ACHN (cell line): ENCODE measurements around the gene UBXN7.
"Not testable (repeated sequence)": the region's sequence is repeated elsewhere in the genome, so short reads cannot be mapped to it uniquely, and the experiment has no call there.

Source experiments
- DNase-seq: peaks from one replicate; pipeline ENCODE4 v3.0.0-alpha.2; 2015
- in situ Hi-C: cut with HindIII; loops from 2 replicates; pipeline ENCODE4 v1.10.0; 2017; ENCODE audit warnings: low sequenced_read_pairs, low pct_ligation_motif_present, low pct_unique_long_range_greater_than_20kb

UBXN7 gene

GRCh38 chr3:196335503-196335948 lies 96.7 kb downstream of the UBXN7 start:
- DNase-seq: no peak
- in situ Hi-C loops: no loop called here

DNA sequence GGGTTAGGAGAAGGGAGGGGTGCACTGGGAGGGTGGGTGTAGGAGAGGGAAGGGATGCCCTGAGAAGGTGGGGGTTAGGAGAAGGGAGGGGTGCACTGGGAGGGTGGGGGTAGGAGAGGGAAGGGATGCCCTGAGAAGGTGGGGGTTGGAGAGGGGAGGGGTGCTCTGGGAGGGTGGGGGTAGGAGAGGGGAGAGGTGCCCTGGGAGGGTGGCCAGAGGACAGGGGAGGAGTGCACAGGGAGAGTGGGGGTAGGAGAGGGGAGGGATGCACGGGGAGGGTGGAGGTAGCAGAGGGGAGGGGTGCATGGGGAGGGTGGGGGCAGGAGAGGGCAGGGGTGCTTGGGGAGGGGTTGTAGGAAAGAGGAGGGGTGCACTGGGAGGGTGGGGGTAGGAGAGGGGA lies 97.2 kb downstream of the UBXN7 start:
- in situ Hi-C loops: no loop called here
- no peak for DNase-seq

GRCh38 chr3:196332168-196332567 lies 100.1 kb downstream of the UBXN7 start:
- no peak for DNase-seq
- in situ Hi-C loops: no loop called here

GRCh38 chr3:196327405-196327804 lies 104.8 kb downstream of the UBXN7 start:
- DNase-seq: no peak
- in situ Hi-C loops: no loop called here

GRCh38 chr3:196326936-196327335 lies 105.3 kb downstream of the UBXN7 start:
- in situ Hi-C loops: no loop called here
- DNase-seq: no peak

DNA sequence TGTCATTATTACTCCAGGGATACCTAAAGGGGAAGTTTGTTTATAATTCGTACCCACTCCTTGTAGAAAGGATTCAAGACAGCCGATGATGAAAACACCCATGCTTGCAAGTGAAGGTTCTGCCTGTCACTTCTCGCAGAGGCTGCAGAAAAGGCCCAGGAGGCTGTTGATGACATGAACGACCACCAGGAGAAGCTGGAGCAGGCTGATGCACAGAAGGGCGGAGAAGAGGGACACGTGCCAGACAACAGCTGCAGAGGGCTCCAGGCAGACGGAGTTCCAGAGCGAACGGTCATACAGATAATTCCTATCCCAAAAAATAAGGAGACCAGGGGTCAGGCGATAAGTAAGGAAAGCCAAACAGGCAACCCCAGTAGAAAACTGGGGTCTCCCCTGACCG lies 108.5 kb downstream of the UBXN7 start:
- no peak for DNase-seq
- in situ Hi-C loops: no loop called here

GRCh38 chr3:196323016-196323415 lies 109.2 kb downstream of the UBXN7 start:
- no peak for DNase-seq
- in situ Hi-C loops: no loop called here

- no peak for DNase-seq
- in situ Hi-C loops: no loop called here
Observed at GRCh38 chr3:196321162-196321561, 111.1 kb downstream of the UBXN7 start.

GRCh38 chr3:196320137-196320536 lies 112.1 kb downstream of the UBXN7 start:
- no peak for DNase-seq
- in situ Hi-C loops: no loop called here

DNA sequence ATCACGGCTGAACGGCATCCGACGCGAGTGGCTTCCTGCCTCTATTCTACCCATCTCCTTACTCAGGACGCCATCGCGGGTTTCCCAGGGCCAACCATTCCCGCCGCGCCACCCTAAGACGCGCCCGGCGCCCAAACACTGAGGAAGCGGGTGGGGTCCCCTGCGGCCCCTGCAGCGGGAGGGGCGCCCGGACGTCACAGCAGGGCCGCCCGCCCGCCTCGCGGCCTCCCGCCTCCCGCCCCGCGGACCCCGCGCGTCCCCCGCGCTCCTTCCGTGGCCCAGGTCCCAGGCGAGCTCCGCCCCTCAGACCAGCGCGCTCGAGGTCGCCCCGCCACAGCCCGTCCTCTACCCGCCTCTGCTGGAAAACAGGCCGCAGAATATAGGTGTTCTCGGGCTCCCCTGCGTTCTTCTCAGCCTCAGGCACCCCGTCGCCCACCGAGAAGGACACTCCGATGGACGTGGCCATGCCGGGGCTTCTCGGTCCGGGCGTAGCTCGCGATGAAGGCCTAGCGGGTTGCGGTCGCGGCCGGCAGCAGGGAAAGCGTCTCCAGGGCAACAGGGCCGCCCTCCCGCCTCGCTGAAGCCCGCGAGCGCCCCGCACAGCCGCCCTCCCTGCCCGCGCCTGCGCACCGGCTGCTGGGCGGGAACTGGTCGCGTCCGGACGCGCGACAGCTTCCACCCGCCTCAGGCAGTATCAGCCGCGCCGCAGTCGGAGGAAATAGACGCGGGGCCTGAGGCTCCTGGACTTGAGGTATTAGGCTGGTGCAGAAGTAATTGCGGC lies 114.3 kb downstream of the UBXN7 start, which contains the start of gene DYNLT2B:
TSS of gene DYNLT2B (minus strand) at position 554 of the 781 bp plus-strand sequence. CDS start at position 466, 88 bp downstream.
- in situ Hi-C loops: no loop called here
- peak; percentile 87 for DNase-seq

DNA sequence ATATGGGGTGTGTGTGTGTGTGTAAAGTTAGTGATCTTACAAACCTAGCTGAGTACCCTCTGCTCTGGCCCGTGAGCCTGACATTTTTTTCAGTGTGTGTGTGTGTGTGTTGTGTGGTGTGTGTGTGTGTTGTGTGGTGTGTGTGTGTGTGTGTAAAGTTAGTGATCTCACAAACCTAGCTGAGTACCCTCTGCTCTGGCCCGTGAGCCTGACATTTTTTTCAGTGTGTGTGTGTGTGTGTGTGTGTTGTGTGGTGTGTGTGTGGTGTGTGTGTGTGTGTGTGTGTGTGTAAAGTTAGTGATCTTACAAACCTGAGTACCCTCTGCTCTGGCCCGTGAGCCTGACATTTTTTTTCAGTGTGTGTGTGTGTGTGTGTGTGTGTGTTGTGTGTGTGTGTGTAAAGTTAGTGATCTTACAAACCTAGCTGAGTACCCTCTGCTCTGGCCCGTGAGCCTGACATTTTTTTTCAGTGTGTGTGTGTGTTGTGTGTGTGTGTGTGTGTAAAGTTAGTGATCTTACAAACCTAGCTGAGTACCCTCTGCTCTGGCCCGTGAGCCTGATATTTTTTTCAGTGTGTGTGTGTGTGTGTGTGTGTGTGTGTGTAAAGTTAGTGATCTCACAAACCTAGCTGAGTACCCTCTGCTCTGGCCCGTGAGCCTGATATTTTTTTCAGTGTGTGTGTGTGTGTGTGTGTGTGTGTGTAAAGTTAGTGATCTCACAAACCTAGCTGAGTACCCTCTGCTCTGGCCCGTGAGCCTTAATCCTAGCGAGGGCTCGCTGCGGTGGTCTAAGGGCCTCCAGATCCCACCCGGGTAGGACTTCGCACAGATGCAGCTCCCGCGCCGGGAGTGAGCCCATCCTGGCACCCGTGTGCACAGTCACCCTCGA lies 115.2 kb downstream of the UBXN7 start:
- DNase-seq, in situ Hi-C loops: not testable (repeated sequence)

DNA sequence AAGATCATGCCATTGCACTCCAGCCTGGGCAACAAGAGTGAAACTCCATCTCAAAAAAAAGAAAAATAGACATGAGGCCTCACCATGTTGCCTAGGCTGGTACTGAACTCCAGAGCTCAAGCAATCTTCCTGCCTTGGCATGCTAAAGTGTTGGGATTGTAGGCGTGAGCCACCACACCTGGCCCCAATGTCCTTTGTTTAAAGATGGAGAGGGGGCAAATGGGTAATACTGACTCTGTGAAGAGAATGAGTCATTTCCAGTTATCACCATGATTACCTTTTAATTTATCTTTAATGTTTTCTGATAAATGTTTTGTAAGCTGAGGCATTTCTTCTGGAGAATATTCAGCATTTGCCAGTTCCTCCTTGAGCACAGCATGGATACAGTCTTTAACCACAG lies 116.4 kb downstream of the UBXN7 start:
- no peak for DNase-seq
- in situ Hi-C loops: no loop called here

DNA sequence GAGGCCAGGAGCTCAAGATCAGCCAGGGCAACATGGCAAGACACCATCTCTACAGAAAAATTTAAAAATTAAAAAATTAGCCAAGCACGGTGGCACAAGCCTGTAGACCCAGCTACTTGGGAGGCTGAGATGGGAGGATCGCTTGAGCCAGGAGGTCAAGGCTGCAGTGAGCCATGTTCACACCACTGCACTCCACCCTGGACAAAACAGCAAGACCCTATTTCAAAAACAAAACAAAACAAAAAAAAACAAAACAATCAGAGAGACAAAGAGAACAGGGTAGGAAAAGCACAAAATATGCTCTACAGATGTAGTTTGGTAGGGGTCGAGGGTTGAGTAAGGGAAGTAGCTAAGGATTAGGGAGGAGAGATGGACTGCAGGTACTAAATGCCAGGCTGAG lies 117.6 kb downstream of the UBXN7 start:
- no peak for DNase-seq
- in situ Hi-C loops: no loop called here

DNA sequence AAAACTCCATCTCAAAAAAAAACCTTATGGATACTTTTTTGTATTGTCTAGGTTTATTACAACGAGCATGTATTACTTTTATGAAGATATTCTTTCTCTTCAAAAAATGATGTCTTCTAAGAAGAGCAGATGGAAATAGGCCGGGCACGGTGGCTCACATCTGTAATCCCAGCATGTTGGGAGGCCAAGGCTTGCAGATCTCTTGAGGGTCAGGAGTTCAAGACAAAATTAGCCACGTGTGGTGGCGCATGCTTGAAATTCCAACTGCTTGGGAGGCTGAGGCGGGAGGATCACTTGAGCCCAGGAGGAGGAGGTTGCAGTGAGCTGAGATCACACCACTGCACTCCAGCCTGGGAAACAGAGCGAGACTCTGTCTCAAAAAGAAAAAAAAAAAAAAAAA lies 118.1 kb downstream of the UBXN7 start:
- DNase-seq, in situ Hi-C loops: not testable (repeated sequence)

DNA sequence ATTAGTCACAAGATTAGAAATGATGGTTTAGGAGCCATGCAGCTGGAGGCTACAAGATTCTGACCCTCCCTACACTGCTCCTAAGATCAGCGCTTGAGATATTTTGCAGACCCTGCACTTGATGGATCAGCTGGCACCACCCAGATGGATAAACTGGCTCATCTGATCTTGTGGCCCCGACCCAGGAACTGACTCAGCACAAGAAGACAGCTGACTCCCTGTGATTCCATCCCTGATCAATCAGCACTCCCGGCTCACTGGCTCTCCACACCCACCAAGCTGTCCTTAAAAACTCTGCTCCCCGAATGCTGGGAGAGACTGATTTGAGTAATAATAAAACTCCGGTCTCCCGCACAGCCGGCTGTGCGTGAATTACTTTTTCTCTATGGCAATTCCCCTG lies 129.3 kb downstream of the UBXN7 start:
- in situ Hi-C loops, DNase-seq: not testable (repeated sequence)

- DNase-seq, in situ Hi-C loops: not testable (repeated sequence)
Observed at GRCh38 chr3:196302551-196302950, 129.7 kb downstream of the UBXN7 start.

GRCh38 chr3:196298521-196298920 lies 133.7 kb downstream of the UBXN7 start:
- in situ Hi-C loops: no loop called here
- DNase-seq: no peak
